ENCODE data around the gene LIMK1. TPM values are rescaled to one million over a fixed set of nuclear protein-coding genes. Genes with fewer than 3 reads are reported as not detected.

The LIMK1 gene
- total RNA-seq, 4 donors from 2014 or later = 10.4 to 31.0 (median 14.6) TPM

- DNase-seq (ENCODE audit: low spot score) = no peak
- TF ChIP-seq CTCF (IDR thresholded peaks at IDR 0.05) = no peak
- ATAC-seq (ENCODE audit: low FRiP score) = no peak
Measured at GRCh38 chr7:74049997-74050798, 33.4 kb upstream of the LIMK1 start.

GRCh38 chr7:74051193-74051592 is 32.4 kb upstream of the LIMK1 start:
- DNase-seq (ENCODE audit: low spot score) = no peak
- no peak for TF ChIP-seq CTCF (IDR thresholded peaks at IDR 0.05)

GRCh38 chr7:74051629-74052410 is 31.8 kb upstream of the LIMK1 start:
- no peak for TF ChIP-seq CTCF (IDR thresholded peaks at IDR 0.05)
- ATAC-seq (ENCODE audit: low FRiP score) = no peak
- DNase-seq (ENCODE audit: low spot score) = no peak

More at GRCh38 chr7:74051193-74051592, 32.4 kb upstream of the LIMK1 start:
- no peak for ATAC-seq (ENCODE audit: low FRiP score)

GRCh38 chr7:74052628-74053027 is 31.0 kb upstream of the LIMK1 start:
- ATAC-seq (ENCODE audit: low FRiP score) = no peak
- no peak for TF ChIP-seq CTCF (IDR thresholded peaks at IDR 0.05)
- DNase-seq (ENCODE audit: low spot score) = no peak

- DNase-seq (ENCODE audit: low spot score) = no peak
- ATAC-seq (ENCODE audit: low FRiP score) = no peak
- TF ChIP-seq CTCF (IDR thresholded peaks at IDR 0.05) = no peak
Measured at GRCh38 chr7:74053589-74054186, 29.9 kb upstream of the LIMK1 start.

- DNase-seq (ENCODE audit: low spot score) (no peak), ATAC-seq (ENCODE audit: low FRiP score) (no peak)
- TF ChIP-seq CTCF (IDR thresholded peaks at IDR 0.05) = no peak
Measured at GRCh38 chr7:74056096-74056915, 27.3 kb upstream of the LIMK1 start.
